Measurements from ENCODE around the gene PTPN20.

PTPN20 gene

GRCh38 chr10:47035171-47035818 is 124.1 kb downstream of the PTPN20 start:
- no peak for FAIRE-seq

DNA sequence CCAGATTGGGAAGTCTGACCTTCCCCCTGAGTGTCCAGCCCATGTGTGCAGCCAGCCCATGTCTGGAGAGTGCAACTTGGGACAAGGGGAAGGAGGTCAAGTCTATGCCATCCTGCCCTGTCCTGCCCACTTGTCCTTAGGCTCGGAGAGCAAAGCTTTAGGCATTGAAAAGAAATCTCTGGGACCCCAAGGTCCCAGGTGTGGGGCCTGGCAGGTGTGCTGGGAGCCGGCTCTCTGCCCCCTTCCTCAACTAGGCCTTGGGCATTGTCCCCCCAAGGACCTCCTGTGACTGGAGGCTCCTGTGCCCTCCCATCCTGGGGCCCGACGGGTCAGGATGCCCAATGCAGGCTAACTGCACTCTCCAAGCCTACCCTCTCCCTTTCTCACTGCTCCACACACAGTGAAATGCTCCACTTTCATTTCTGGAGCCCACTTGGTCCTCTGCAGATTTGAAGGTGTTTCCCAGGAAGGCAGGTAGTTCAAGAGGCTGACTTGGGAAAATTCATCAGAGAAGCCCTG is 124.7 kb downstream of the PTPN20 start:
- FAIRE-seq, result no peak

DNA sequence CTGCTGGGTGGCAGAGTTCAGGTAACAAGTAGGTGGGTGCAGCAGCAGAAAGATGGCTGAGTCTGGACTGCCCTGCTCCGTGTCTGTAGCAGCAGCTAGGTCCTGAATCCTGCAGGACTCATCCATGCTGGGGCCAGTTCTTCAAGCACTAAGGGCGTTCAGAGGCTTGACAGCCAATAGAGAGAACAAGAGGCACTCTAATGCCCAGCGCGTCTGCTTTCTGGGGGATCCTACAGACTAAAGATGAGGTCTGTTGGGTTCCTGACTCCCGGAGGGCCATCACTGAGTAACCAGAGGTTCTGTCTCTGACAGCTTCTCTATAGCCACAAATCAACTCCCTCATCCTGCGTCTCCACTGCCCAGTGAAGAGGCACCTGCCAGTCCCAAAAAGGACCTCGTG is 125.5 kb downstream of the PTPN20 start:
- no peak for FAIRE-seq

DNA sequence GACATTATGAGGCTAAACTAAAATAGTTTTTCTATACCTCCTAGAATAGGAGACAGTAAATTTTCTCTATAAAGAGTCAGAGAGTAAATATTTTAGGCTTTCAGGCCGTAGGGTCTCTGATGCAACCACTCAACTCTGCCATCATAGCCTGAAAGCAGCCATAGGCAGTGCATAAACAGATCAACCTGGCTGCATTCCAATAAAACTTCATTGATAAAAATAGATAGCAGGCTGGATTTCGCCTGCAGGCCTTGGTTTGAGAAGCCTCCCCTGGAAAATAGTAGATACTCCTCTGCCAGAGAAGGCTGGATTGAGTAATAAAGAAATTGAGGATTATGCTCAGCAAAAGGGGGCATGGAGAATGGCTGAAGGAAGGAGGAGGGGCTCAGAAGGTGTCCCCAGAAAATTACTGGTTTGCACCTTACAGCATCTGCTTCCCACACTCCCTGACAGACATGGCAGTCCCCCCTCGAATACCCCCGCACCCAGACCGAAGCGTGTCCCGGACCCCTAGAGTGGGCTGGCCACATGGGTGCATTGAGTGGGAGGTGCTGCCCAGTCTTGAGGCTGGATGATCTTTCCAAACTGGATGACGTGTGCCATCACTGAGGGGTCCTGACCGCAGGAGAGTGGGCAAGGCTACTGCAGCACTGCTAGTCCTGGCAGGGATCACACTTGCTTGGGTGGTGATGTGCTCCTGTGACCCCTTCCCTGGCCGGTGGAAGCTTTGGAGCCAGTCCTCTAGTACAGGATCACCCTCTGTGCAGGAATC is 126.6 kb downstream of the PTPN20 start:
- FAIRE-seq, result no peak

DNA sequence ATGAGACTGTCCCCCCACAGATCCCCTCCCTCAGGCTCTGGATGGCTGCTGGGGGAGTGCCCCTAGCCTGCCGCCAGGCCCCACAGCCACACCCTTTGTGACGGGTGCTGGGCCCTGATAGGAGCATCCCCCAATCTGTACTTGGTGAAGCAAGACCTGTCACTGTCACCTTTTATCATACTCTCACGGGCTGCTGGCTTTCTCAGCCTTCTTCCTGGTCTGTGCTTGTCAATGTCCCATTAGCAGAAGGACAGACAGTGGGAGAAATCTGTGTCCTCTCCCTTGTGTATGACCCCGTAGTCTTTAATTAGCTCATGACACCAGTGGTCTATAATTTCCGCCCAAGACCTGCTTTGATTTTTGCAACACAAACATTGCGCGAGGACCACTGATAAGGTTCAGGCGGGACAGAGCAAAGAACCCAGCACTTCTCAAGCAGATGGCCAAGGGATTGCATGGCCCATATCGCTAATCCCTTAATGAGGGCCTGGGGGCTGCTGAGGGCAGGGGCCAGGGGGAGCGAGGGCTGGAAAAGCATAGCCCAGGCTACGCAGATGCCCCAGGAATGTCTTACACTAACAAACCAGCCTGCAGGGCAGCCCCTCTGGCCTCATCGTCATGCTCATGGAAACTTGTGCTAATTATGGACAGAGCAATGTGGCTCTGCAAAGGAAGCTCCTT is 127.8 kb downstream of the PTPN20 start:
- FAIRE-seq, result no peak

- no peak for FAIRE-seq
Measured at GRCh38 chr10:47039562-47039913, 128.3 kb downstream of the PTPN20 start.

GRCh38 chr10:47040041-47040491 is 128.8 kb downstream of the PTPN20 start:
- no peak for FAIRE-seq

- no peak for FAIRE-seq
Measured at GRCh38 chr10:47040681-47041080, 129.5 kb downstream of the PTPN20 start.

DNA sequence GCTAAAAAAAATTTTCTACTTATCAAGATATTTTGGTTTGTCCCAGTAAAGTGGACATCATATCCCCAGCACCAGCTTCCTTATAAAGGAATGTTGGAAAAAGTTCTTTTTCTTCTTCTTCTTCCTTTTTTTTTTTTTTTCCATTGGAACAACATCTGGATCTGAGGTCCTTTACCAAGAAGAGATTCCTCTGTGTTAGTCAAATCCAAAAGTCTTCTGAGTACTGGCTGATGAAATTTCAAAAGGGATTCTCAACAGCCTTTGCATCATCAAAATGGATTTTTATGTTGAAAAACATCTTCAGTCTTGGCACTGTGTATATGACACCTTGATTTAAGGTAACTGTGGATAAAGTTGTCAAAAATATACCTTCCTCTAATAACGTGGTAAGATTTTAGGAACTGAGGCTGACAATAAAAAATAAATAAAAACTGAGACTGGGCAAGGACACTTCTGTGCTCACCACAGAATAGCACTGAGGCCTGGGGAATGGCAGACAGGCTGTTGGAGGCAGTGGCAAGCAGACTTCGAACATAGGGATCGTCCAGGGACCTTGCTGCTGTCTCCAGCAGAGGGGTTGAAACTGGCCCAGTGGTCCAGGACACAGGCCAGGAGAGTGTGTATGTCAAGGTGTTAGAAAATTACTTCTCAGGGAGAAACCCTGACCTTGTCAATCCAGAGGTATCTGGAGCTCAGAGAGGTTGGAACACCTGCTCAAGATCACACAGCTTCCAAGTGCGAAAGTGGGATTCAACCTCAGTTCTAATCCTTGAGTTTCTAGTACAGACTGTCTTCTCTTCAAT is 130.4 kb downstream of the PTPN20 start:
- no peak for FAIRE-seq

GRCh38 chr10:47042199-47042473 is 130.9 kb downstream of the PTPN20 start:
- FAIRE-seq, result no peak

- no peak for FAIRE-seq
Measured at GRCh38 chr10:47042780-47043750, 131.8 kb downstream of the PTPN20 start.

DNA sequence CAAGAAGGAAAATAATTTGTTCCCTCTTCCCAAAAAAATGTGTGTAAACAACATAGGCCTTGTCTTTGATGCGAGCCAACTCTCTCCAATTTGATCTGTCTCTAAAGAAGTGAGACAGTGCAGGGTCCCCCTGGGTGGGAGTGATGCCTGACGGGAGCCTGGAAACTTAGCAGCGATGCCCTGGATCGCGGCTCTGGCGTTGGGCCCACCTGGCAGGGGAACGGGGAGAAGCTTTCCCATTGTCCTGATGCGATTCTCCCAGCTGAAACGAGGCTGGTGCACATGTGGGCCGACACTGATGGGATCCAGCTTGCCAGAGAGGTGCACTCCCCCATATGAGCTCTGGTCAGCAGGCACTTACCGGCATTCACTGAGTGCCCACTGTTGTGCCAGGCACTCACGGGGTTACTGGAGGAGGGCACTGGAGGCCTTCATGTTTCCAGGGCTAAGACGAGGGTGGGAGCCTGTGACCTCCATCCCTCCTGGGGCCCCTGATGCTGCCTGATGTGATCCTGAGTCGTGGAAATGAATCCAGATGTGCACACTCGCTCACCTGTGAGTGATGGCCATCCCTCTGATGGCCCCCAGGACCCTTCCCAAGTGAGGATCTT is 132.8 kb downstream of the PTPN20 start:
- no peak for FAIRE-seq

DNA sequence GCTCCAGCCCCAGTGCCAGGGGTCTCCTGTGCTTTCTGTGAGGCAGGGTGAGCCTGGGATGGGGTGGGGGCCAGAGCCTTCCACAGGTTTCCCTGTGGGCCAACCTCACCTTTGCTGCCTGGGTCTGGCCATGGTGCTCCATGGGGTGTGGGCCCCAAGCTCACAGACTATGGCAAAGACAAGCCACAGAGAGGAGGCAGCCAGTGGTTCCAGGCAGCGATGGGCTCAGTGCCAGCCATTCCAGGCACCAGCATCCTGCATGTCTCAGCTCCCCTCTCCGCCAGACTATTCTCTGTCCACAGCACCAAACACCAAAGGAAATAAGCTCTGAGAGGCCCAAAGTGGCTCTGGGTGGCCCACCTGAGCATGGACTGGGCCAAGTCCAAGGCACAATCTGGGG is 133.5 kb downstream of the PTPN20 start:
- no peak for FAIRE-seq

DNA sequence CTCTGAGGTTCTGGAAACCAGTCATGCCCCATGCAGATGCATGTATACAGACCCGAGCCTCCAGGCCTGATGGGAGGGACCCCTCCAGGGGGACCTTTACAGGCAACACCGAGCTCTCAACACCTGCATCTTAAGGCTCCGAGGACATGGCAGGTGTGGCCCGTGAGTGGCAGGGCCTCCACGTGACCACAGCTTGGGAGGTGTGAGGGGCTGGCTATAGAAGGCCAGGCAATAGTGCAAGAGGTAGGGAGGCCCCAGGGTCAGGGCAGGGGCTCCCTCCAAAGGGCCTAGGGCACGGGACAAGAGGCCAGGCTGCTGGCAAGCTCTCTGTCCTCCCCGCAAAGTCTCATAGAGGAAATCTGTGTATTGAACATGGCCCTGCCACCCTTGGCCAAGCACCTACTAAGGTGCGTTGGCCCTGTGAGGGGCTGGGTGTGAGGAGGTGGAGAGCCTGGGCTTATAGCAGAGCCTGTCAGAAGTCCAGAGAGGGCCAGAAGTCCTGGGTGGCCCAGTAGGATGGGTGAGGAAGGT is 134.2 kb downstream of the PTPN20 start:
- no peak for FAIRE-seq

DNA sequence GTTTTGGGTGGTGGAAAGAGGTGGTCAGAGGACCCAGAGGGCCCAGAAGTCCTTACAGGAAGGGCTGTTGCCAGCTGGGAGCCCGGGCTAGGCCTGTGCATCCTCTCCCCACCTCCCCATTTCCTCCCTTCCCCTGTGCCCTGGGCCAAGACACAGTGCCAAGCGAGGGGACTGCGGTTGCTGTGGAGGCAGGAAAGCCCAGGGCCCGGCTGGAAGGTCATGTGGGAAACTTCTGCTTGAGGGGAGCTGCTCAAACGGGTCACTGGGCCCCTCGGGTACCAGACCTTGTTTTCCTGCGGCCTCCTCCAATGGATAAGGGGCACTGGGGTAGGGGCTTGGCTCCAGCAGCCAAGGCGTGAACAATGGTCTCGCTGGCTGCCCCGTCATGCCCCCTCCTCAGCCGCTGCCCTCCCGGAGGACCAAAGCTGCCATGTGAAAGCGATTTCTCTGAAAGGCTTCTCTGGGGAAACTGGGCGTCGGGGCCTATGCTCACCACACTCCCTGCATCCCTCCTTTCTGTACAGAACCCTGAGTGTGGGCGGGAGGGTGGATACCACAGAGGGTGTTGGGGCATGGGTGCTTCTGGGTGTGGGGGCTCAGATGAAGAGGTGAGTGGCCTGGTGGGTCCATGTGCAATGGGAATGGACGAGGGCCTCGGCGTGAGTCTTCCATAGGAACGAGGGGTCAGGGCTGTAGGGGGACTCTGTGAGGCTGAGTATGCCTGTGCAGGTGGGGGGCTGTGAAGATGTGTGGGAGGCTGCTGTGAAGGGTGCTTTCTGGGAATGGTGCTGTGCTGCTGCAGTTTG is 135.3 kb downstream of the PTPN20 start:
- no peak for FAIRE-seq

GRCh38 chr10:47047127-47047504 is 135.9 kb downstream of the PTPN20 start:
- FAIRE-seq, result no peak

- FAIRE-seq, result no peak
Measured at GRCh38 chr10:47047577-47048525, 136.6 kb downstream of the PTPN20 start.

DNA sequence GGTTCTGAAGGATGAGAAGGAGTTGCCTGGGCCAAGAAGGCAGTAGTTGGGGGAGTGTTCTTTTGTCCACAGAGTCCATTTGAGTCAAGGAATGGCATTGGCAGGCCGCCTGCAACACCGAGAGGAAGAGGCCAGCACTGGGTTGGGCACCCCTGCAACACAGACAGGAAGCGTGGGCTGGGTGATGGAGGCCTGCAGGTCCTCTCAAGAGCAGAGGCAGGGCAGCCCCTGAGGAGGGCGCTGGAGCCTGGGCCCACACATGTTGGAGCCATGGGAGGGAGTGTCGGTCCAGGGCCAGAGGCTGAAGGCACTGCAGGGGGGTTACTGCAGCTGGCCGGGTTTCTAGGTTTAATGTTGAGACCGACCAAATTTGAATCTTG is 137.3 kb downstream of the PTPN20 start:
- no peak for FAIRE-seq
